GM19025 (cell line): ENCODE results near the gene ATF4.
A peak's percentile ranks its signal among the peaks of the same experiment; 100 is the strongest.

Experiments
- ATAC-seq: cut with Tn5 transposase; IDR thresholded peaks from one replicate; pipeline ENCODE4 v1.9.1; 2021; ENCODE audit warnings: mild to moderate bottlenecking, low read depth, moderate library complexity; ENCODE audit not compliant: unreplicated experiment

Gene ATF4

DNA sequence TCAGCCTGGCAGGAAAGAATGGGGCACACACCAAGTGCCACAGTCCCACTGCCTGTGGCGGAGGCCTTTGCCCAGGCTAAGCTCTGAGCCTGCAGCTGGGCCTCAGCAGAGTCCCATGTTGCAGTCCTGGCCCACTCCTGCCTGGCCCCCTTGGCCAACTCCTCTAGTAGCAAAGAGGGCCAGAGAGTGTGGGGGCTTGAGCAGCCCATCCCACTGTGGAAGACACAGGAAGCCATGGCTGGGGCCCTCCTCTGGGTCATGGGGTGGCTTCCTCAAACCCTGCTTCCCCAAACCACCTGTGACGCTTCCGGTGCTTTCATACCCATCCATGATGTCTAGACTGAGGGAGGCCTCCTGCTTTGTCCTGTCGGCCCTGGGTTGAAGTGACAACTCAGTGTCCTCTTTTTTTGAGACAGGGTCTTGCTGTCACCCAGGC, 6.4 kb downstream of the ATF4 start:
- ATAC-seq: no peak

DNA sequence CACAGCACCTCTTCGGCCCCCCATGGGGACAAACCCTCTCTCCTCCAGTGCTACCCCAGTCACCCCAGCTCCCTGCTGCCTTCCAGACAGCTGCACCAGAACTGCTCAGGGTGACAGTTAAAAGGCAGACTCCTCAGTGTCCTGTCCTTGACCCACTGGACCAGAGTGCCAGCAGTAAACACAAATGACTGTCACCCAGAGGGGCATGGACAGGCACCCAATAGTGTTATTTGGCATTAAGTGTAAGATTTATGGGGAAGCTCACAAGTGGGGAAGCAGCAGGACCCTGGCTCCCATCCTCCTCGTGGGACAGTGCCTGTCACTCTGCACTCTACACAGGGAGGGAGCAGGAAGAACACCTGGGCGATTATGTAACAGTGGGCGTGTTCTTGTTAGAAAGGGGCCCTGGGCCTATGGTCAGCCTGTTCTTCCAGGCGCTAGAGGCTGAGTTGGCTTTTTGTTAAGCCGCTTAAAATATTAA, 7.2 kb downstream of the ATF4 start:
- ATAC-seq: no peak

DNA sequence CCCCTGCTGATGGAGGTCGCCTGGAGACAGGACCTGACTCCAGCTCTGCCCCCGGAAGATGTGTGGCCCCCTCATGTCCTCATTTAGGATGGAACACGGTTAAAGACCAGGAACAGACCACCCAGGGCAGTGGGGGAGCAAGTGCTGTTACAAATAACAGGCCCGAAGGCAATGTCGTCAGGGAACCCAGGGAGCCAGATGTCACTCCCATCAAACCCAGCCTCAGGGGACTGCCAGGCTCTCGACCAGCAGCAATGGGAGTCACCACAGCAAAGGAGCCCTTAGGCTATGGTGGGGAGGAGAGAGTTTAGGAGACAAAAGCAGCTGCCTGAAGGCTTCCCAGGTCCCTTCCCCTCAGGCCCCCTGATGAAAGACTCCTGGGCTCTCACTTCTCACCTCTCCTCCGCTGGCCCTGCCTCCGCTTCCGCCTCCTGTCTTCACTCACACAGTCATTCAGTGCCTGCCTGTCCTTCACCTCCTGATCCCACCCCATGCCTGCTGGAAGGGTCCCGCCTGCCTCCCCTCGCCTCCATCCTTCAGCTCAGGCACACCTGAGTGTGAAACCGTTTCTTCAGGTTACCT, 7.8 kb downstream of the ATF4 start:
- no peak for ATAC-seq

DNA sequence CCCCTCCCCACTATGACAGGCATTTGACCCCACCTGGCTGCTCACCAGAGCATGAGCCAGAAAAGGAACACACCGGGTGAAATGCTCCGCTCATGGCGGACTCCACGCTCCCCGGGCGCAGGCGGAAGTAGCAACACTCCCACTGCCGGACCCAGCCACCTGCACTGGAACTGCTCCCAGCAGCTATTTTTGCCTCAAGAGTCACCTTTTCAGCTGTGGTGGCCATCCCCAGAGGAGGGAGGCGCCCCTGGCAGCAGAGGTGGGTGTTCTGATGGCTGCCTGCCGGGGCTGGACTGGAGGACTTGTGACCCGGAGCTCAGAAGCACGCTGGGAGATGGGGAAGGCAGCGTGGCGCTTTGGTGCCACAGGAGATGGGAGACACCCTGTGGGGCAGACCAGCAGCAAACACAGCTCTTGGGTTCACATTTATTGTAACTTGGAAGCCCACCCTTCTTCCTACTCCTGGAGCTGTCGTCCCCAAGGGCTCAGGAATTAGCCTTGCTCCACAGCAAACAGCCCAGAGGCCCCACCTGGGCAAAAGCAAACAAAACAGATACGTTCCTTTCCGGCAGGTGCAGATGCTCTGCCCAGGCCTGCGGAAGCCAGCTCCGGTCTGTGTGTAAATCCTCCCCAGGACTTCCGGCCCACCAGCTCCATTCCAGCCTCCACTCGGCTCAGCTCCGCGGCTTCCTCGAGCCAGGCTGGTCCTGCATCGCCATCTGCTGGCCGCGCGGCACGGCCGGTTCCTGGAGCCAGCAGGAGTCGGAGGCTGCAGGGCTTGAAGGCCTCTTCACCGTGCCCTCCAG, 8.5 kb downstream of the ATF4 start:
- peak; percentile 26 for ATAC-seq

DNA sequence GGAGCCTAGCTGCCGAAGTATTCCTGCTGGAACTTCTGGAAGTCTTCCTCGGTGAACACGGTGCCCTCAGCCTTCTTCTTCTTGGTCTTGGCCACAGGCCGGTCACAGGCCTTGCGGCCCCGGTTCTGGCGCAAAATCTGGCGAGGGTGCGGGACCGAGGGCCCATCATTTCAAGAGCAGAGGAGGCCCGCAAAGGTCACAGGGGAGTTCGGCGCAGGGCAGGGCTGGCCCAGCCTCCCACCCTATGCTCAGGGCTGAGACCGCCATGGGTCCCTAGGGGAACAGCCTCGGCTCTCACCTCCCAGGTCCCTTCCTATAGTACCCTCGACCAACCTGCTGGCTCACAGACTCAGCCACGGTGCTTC, 9.1 kb downstream of the ATF4 start:
- no peak for ATAC-seq

DNA sequence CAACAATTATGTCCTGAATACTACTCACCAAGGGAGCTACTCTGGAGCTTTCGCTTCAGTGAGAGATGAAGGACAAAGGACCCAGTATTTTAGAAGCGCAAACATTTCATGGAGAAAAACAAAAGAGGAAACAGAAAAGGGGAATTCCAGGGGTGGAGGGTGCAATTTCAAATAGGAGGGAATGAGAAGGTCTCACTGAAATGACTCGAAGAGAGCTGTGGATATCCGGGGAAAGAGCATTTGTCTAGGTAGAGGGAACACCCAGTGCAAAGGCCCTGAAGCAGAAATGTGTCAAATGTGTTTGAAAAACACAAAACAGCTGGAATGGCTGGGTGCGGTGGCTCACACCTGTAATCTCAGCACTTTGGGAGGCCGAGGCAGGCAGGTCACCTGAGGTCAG, 9.8 kb downstream of the ATF4 start:
- ATAC-seq: no peak

DNA sequence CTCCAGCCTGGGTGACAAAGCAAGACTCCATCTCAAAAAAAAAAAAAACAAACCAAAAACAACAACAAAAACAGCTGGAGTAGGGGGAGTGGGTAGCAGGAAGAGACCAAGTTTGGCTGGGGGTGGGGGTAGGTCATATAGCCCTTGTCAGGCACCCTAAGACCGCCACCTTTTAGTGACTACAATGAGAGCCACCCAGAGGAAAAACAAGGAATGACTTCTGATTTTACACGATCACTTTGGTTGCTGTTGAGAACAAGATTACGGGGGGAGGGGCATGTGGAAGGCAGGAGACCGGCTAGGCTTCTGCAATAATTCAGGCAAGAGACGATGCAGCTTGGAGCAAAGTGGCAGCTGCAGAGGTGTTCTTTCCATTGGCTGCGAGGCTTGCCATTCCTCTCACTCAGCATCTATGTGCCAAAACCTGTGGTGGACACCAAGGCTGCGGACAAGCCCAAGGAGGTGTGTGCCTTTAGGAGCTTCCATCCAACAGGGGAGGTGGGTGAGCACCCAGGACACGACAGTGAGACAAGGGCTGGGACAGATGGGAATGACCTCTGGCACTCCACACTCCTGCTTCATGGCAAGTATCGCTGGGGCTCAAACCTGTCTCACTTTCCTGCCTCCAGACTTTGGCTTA, 10.4 kb downstream of the ATF4 start:
- no peak for ATAC-seq

DNA sequence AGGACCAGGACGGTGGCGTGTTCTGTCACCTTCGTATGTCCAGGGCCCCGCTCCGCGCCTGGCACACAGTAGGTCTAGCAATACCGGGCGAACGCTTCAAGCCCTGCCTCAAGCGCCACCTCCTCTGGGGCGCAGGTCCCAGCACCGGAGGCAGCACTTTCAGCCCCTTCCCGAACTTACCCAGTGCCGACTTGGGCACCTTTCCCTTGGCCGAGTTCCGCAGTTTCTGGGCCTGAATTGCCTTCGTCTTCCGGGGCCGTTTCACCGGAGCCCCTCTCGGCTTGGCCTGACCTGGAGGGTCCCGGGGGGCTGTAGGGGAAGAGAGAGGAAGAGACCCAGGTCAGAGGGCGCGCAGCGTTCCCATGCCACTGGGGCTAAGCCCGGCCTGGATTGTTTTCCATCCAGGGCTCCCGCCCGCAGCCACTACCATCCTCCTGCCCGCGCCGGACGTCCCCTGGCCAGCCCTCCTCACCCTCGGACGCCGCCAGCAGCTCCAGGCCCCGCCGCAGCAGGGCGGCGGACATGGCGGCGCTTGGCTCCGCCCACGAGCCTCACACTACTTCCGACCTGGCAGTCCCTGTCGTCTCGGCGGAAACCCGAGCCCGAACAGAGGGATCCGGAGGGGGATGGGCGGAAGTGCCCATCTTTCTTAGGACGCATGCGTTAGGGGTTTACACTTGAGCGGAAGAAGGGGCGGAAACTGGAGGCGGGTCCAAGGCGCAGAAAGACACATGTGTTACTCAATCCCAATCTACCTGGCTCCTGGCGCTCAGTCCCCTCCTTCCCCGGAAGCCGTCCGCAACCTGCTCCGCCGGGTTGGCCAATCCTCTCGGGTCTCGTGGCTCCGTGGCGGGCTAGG, 12.1 kb downstream of the ATF4 start, which contains the start of gene RPS19BP1:
TSS of gene RPS19BP1 (minus strand) at position 534 of the 859 bp plus-strand sequence. CDS start at position 524, 10 bp downstream.
- ATAC-seq: peak; percentile 70

DNA sequence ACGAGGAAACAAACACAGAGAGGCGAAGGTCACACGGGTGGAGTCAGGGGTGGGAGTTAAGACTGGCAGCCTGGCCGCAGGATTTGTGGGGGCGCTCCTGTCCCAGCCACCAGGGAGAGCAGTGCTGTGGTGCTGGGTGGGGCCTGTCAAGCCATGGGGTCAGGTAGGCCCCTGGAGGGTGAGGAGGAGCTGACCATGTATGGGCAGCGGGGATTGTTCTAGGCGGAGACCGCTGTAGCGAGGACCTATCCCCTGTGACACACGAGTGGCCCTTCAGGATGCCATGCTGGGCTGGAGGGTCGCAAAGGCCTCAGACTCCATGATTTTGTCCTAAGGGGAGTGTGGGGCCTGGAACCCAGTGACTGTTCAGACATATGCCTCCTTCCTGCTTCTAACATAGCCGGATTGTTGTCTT, 13.7 kb downstream of the ATF4 start:
- no peak for ATAC-seq

DNA sequence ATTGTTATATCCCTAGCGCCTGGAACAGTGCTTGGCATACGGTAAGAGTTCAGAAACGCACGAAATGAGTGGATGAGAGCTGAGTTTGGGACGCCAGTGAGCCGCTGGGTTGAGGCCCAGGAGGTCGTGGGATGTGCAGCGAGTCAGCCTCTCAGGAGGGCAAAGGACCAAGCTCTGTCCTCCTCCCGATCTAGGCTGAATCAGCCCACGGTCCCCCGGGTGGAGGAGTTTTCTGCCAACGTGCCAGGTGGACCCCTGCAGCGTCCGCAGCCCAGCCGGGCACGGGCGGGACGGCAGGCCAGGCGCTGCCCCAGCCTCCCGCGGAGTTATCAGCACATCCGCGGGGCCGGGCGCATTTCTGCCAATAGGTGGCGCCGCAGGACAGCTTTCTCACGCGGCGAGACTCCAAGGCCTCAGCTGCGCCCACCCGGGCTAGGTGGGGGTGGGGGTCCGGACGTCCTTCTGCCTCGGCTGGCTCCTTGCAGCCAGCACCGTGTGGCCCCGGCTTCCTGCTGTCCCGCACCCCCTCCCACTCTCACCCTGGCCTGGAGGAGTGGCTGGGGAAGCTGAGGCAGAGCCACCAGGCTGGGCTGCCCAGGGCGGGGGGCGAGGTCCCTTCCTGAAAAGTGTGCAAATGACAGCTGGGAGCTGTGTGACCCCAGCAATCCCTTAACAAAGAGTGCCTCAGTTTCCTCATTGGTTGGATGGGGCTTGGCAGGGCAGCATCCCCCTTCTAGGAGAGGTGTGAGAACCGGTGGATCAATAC, 14.4 kb downstream of the ATF4 start:
- no peak for ATAC-seq

DNA sequence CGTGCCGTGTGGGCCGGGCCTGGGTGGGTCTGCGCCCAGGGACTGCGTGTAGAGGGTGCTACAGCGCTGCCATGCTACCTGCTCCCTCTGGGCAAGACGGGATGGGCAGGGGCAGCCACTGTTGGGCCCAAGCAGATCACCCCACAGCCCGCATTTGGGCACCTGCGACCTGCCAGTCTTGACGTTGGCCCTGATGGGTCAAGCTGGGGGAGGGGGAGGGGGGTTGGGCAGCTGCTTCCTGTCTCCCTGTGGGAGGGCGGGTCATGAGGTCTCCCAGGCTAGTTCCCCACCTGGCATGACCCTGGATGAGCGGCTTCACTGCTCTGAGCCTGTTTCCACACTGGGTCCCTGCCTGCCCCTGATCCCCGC, 15.0 kb downstream of the ATF4 start:
- no peak for ATAC-seq

DNA sequence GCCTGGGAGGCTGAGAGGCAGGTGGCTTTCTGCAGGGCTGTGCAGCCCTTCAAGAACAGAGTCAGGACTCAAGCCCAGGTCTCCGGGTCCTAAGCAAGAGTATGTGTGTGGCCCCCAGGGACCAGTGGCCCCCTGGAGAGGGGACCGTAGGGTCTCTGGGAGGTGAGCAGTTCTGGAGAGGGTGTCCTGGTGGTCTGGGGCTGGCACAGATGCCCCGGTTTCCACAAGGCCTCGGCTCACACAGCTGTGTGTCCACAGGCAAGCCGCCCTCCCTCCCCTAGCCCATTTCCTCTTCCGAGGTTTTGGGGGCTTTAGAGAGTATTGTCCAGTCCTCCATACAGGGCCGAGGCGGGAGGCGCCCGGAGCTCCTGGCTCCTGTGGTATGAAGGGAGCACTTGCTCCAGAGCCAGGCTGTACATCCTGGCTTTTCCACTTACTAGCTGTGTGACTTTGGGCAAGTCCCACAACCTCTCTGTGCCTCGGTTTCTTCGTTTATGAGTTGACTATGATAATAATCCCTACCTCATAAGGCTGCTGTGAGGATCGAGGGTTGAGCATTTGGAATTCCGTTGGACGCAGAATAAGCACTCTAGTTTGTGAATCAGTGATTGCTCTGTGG, 15.6 kb downstream of the ATF4 start:
- ATAC-seq: no peak

DNA sequence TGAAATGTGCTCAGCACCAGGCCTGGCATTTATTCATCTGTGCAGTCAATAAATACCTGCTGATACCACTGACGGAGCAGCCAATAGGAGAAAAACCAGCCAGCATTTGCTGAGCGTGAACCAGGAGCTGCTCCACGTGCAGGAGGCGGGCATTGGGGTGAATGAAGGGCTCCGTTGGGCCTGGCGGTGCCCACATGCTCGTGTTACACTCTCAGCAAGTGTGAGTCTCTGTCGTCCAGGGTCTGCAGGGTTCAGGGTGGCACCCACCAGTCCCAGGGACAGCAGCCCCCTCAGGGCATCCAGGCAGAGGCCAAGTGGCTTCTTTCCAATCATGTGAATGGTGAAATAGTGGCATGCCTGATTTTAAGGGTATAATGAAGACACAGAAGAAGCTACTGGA, 16.3 kb downstream of the ATF4 start:
- ATAC-seq: no peak

DNA sequence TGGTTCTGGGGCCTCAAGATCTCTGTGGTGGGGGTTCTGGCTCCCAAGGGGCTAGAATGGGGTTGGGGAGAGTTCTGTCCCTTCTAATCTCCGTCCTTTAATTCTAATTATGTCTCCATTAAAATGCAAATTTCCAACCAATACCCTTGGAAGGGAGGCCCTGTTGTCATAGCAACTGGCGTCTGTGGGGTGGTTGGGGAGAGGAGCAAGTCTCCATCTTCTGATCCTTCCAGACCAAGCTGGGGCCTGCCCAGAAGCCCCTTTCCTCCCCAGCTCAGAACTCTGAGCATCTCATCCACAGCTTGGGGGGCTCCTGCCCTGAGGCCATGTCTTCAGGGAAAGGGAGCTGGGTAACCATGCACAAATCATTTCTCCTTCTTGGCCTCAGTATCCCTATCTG, 17.6 kb downstream of the ATF4 start:
- no peak for ATAC-seq

DNA sequence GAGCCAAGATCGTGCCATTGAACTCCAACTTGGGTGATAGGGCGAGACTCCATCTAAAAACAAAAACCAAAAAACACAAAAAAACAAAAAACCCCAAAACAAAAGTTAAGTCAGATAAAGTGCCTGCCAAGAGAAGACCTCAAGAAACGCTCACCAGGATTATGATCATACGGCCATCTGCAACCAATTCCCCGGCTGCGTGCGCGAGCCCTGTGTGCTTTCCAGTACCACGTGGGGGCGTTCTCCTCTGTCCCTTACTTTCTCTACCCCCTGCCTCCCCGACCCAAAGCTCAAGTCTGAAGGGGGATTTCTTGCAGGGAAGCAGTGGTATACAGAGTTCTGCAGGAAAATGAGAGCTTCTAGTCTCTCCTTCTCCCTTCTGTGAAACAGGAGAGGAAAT, 22.7 kb downstream of the ATF4 start:
- ATAC-seq: no peak

DNA sequence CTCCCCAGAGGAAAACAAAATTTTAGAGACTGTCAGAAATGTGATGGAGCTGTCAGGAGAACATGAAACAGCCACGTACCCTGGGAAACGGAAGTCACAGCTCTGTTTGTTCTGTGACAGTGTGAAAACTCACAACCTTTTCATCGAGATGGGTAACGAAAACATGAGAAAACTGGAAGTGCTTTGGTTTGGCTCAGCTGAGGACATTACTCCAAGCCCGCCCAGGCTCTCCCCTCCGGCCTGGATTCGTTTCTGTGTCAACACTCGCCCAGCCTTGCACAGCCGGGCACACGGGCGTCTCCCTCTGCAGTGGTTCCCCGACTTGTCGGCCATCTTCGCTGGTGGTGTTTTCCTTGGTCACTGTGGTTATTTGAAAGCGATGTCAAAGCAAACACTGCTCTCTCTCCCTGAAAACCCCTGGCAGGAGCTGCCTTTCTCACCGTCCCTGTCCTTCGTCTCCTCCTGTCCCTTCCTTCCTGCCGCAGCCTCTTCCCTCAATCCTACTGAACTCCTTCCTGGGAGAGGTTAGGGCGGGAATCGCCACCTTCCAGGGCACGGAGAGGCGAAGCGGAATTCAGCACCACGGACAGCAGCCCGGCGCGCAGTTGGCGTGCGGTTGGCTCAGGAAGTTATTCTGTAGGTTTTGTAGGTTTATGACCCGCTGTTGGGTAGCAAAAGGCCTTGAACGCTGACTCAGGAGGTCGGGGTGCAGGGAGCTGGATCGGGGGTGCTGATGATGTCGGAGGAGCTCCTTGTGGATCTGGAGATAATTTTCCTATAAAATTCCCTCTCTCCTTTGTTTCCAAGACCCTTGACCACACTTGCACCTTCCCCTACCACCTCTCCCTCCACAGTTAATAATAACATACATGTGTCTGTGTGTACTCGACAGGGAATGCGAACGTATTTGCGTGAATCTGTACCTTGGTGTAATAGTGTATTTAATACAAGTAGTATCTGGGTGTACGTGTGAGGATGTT, 25.3 kb downstream of the ATF4 start:
- no peak for ATAC-seq

DNA sequence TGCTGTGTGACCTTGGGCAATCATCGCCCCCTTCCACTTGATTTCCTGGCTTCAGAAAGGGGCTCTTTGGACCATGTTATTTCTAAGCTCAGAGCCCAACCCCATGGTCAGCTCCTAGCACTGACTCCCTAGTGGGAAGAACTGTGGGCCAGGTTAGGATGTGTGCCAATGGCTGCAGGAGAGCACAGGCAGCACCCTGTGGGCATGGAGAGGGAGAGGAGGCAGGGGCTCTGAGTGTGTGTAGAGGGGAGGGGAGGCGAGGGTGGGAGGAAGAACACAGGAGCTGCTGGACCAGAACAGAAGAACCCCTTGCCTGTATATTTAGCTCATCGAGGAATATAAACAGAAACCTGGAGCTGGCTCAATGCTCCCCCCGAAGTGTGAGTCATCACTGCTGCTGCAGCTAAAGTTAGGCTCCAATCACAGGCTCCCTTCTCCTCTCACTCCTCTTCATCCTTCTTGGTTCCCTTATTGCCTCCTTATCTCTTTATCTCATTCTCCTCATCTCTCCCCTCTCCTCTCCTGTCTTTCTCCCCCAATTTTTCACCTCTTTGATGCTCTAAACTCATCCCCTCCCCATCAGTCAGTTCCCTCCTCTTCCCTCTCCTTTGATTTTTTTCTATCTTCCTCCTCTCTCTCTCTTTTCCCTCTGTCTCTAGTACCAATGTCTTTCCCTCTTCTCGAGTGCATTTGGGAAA, 26.7 kb downstream of the ATF4 start:
- no peak for ATAC-seq

DNA sequence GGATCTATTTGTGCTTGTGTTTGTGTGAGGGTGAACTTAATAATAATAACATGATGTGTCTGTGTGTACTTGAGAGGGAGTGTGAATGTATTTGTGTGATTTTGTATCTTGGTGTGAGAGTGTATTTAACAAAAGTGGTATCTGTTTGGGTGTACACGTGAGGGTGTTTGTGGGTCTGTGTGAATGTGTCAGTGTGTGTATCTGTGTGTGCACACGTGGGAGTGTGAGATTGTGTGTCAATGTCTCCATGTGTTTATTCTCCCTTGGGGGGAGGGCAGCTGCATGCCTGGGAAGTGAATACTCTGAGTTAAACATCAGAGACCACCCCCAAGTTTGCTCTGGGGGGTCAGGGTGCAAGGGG, 27.2 kb downstream of the ATF4 start:
- no peak for ATAC-seq
